Measurements from ENCODE around the gene SYT3.
"Not testable (repeated sequence)": the region's sequence is repeated elsewhere in the genome, so short reads cannot be mapped to it uniquely, and the experiment has no call there.

SYT3 gene

GRCh38 chr19:50602089-50602422 lies 37.6 kb downstream of the SYT3 start:
- in situ Hi-C loops (cut with HindIII; ENCODE audit: low pct_unique_long_range_greater_than_20kb, low sequenced_read_pairs): no loop called here
- DNase-seq (ENCODE audit: low read depth in 1 of 2, low spot score in 1 of 2): no peak
- TF ChIP-seq JUND (IDR thresholded peaks at IDR 0.05; ENCODE audit: low read depth): no peak

- TF ChIP-seq JUND (IDR thresholded peaks at IDR 0.05; ENCODE audit: low read depth): no peak
- in situ Hi-C loops (cut with HindIII; ENCODE audit: low pct_unique_long_range_greater_than_20kb, low sequenced_read_pairs): no loop called here
- DNase-seq (ENCODE audit: low read depth in 1 of 2, low spot score in 1 of 2): no peak
Measured at GRCh38 chr19:50601407-50602088, 38.1 kb downstream of the SYT3 start.

- TF ChIP-seq JUND (IDR thresholded peaks at IDR 0.05; ENCODE audit: low read depth): no peak
- no peak for DNase-seq (ENCODE audit: low read depth in 1 of 2, low spot score in 1 of 2)
- in situ Hi-C loops (cut with HindIII; ENCODE audit: low pct_unique_long_range_greater_than_20kb, low sequenced_read_pairs): no loop called here
Measured at GRCh38 chr19:50599427-50599826, 40.3 kb downstream of the SYT3 start.

GRCh38 chr19:50590191-50590590 lies 49.5 kb downstream of the SYT3 start:
- no peak for TF ChIP-seq JUND (IDR thresholded peaks at IDR 0.05; ENCODE audit: low read depth)
- DNase-seq (ENCODE audit: low read depth in 1 of 2, low spot score in 1 of 2): no peak
- in situ Hi-C loops (cut with HindIII; ENCODE audit: low pct_unique_long_range_greater_than_20kb, low sequenced_read_pairs): no loop called here

GRCh38 chr19:50581795-50582660 lies 57.7 kb downstream of the SYT3 start:
- DNase-seq (ENCODE audit: low read depth in 1 of 2, low spot score in 1 of 2); in situ Hi-C loops (cut with HindIII; ENCODE audit: low pct_unique_long_range_greater_than_20kb, low sequenced_read_pairs): not testable (repeated sequence)

- no peak for TF ChIP-seq JUND (IDR thresholded peaks at IDR 0.05; ENCODE audit: low read depth)
- DNase-seq (ENCODE audit: low read depth in 1 of 2, low spot score in 1 of 2): no peak
- in situ Hi-C loops (cut with HindIII; ENCODE audit: low pct_unique_long_range_greater_than_20kb, low sequenced_read_pairs): no loop called here
Measured at GRCh38 chr19:50580970-50581634, 58.6 kb downstream of the SYT3 start.

GRCh38 chr19:50580240-50580639 lies 59.4 kb downstream of the SYT3 start:
- in situ Hi-C loops (cut with HindIII; ENCODE audit: low pct_unique_long_range_greater_than_20kb, low sequenced_read_pairs): no loop called here
- no peak for DNase-seq (ENCODE audit: low read depth in 1 of 2, low spot score in 1 of 2)
- TF ChIP-seq JUND (IDR thresholded peaks at IDR 0.05; ENCODE audit: low read depth): no peak

- DNase-seq (ENCODE audit: low read depth in 1 of 2, low spot score in 1 of 2); in situ Hi-C loops (cut with HindIII; ENCODE audit: low pct_unique_long_range_greater_than_20kb, low sequenced_read_pairs): not testable (repeated sequence)
Measured at GRCh38 chr19:50576769-50577168, 62.9 kb downstream of the SYT3 start.

- in situ Hi-C loops (cut with HindIII; ENCODE audit: low pct_unique_long_range_greater_than_20kb, low sequenced_read_pairs): no loop called here
- DNase-seq (ENCODE audit: low read depth in 1 of 2, low spot score in 1 of 2): no peak
- no peak for TF ChIP-seq JUND (IDR thresholded peaks at IDR 0.05; ENCODE audit: low read depth)
Measured at GRCh38 chr19:50573741-50574461, 65.8 kb downstream of the SYT3 start.
